ENCODE measurements around the gene NAPB.
A peak's percentile ranks its signal among the peaks of the same experiment; 100 is the strongest.
"Not testable (repeated sequence)": the region's sequence is repeated elsewhere in the genome, so short reads cannot be mapped to it uniquely, and the experiment has no call there.

NAPB gene

GRCh38 chr20:23366384-23366783, 54.9 kb downstream of the NAPB start:
- DNase-seq, result no peak

GRCh38 chr20:23365390-23366165, 55.7 kb downstream of the NAPB start:
- DNase-seq, result no peak

GRCh38 chr20:23363257-23363649, 58.0 kb downstream of the NAPB start:
- no peak for DNase-seq

GRCh38 chr20:23362392-23363256, 58.7 kb downstream of the NAPB start:
- DNase-seq, result peak in 1 of 2 experiments; percentile 61

GRCh38 chr20:23361476-23362391, 59.6 kb downstream of the NAPB start, which contains the start of gene GZF1:
Gene GZF1, plus strand, starts transcription at chr20:23362182. Its CDS starts 2,202 bp downstream, at chr20:23364384.
- peak; percentile 94 to 99 for DNase-seq

GRCh38 chr20:23361119-23361475, 60.2 kb downstream of the NAPB start:
- DNase-seq, result no peak

- no peak for DNase-seq
These were observed 60.8 kb downstream of the NAPB start for GRCh38 chr20:23360531-23360930.

- DNase-seq, result peak in 1 of 2 experiments; percentile 30
These were observed 62.2 kb downstream of the NAPB start for GRCh38 chr20:23358923-23359593.

GRCh38 chr20:23358563-23358906, 62.8 kb downstream of the NAPB start:
- DNase-seq, result no peak

GRCh38 chr20:23357767-23358562, 63.3 kb downstream of the NAPB start:
- DNase-seq, result peak; percentile 99 to 100

- DNase-seq, result peak in 1 of 2 experiments; percentile 48
These were observed 65.1 kb downstream of the NAPB start for GRCh38 chr20:23356203-23356602.

GRCh38 chr20:23350904-23351838, 70.1 kb downstream of the NAPB start:
- peak; percentile 53 to 66 for DNase-seq

- peak; percentile 99 for DNase-seq
These were observed 70.9 kb downstream of the NAPB start, which contains the start of gene NXT1 for GRCh38 chr20:23350196-23350903. Gene NXT1, plus strand, starts transcription at chr20:23350791. Its CDS starts 3,251 bp downstream, at chr20:23354042.

- peak; percentile 44 to 90 for DNase-seq
These were observed 71.7 kb downstream of the NAPB start for GRCh38 chr20:23349338-23350195.

- not testable (repeated sequence) for DNase-seq
These were observed 72.8 kb downstream of the NAPB start for GRCh38 chr20:23348510-23348909.

GRCh38 chr20:23347791-23348190, 73.5 kb downstream of the NAPB start:
- DNase-seq, result no peak

GRCh38 chr20:23346002-23346401, 75.3 kb downstream of the NAPB start:
- DNase-seq, result no peak

- DNase-seq, result no peak
These were observed 77.0 kb downstream of the NAPB start for GRCh38 chr20:23344336-23344735.
